SK-N-MC (cell line): Measurements from ENCODE around the gene TRMO.

Source experiments
- EZH2 ChIP-seq: fragments of 200-600 bp; sonication (generic); IDR thresholded peaks from one replicate; pipeline ENCODE4 v1.6.1; 2017; ENCODE audit warnings: antibody characterized with exemption
- FOXP2 ChIP-seq: optimal IDR thresholded peaks from 2 replicates; pipeline ENCODE3; 2011; ENCODE audit warnings: mild to moderate bottlenecking, moderate library complexity; ENCODE audit not compliant: insufficient read depth; ENCODE audit errors: extremely low read length, control extremely low read depth
- POLR2AphosphoS5 ChIP-seq: IDR thresholded peaks from 2 replicates; pipeline ENCODE4 v1.6.1; 2012; ENCODE audit warnings: mild to moderate bottlenecking, low read depth, low read length, borderline replicate concordance

GRCh38 chr9:97935276-97935675, 13.0 kb upstream of the TRMO start:
- no peak for TF ChIP-seq POLR2AphosphoS5
- TF ChIP-seq EZH2, result no peak
- no peak for TF ChIP-seq FOXP2
